ENCODE data around the gene ERO1A. TPM values are rescaled to one million over a fixed set of nuclear protein-coding genes. Genes with fewer than 3 reads are reported as not detected.

ERO1A gene
- total RNA-seq, 1 experiment from 2014 or later = 151 TPM

GRCh38 chr14:52724360-52724644, 28.9 kb upstream of the ERO1A start:
- no peak overlapping the region for H3K27ac ChIP-seq (ENCODE audit: low read length)
- TF ChIP-seq CTCF (conservative IDR thresholded peaks at IDR 0.05; ENCODE audit: low read depth, low read length) (no peak), EZH2 (IDR thresholded peaks at IDR 0.05; ENCODE audit: low read length, unreplicated experiment) (no peak), EZH2phosphoT487 (IDR thresholded peaks at IDR 0.05; ENCODE audit: borderline replicate concordance, low read length) (no peak)
- peaks cover 72% of the 10 kb centered on the region for H3K36me3 ChIP-seq (ENCODE audit: low read depth, low read length)
- no peaks in the 10 kb centered on the region; the same call in 1 of the 2 replicates for H3K4me1 ChIP-seq (ENCODE audit: insufficient read depth, low read length)
- no peaks in the 10 kb centered on the region; the same call in 1 of the 2 replicates for H4K20me1 ChIP-seq (ENCODE audit: low read length)
- DNase-seq = no peak
- H3F3A ChIP-seq (ENCODE audit: low read length, unreplicated experiment) = peaks cover 6% of the 10 kb centered on the region
- no peak overlapping the region for H2AFZ ChIP-seq (ENCODE audit: low read length)
- H3K9me3 ChIP-seq (ENCODE audit: low read length) = no peaks in the 10 kb centered on the region
- ChIA-PET CTCF (no interaction called here), POLR2A (ENCODE audit: unreplicated experiment) (interaction anchor here (0.6 kb wide), 1 partner anchor 274 kb away, joined by 4 read pairs; no protein-coding TSS in a partner anchor)
- H3K4me2 ChIP-seq (ENCODE audit: low read length) = no peak overlapping the region
- H3K79me2 ChIP-seq (ENCODE audit: low read length) = peaks cover 9% of the 10 kb centered on the region; the same call in 1 of the 2 replicates
- intact Hi-C loops (cut with micrococcal nuclease) = loop anchor here (10.0 kb wide), 1 partner anchor 50 kb away; no protein-coding TSS in a partner anchor
- no peak overlapping the region for H3K9ac ChIP-seq (ENCODE audit: low read length)
- no TSS peak for BruUV-seq (replicated peaks)
- H3K4me3 ChIP-seq (ENCODE audit: low read length) = no peak overlapping the region
- H3K9me2 ChIP-seq (replicated peaks; ENCODE audit: low read length) = no peaks in the 10 kb centered on the region
- no peaks in the 10 kb centered on the region for H3K27me3 ChIP-seq (ENCODE audit: low read length)
- no peak for ATAC-seq

GRCh38 chr14:52723514-52724359, 28.4 kb upstream of the ERO1A start:
- no peak overlapping the region for H3K27ac ChIP-seq (ENCODE audit: low read length)
- no peaks in the 10 kb centered on the region; the same call in 1 of the 2 replicates for H4K20me1 ChIP-seq (ENCODE audit: low read length)
- no peaks in the 10 kb centered on the region for H3K9me3 ChIP-seq (ENCODE audit: low read length)
- peaks cover 78% of the 10 kb centered on the region for H3K36me3 ChIP-seq (ENCODE audit: low read depth, low read length)
- H3F3A ChIP-seq (ENCODE audit: low read length, unreplicated experiment) = peaks cover 6% of the 10 kb centered on the region
- intact Hi-C loops (cut with micrococcal nuclease) = loop anchor here (10.0 kb wide), 1 partner anchor 49 kb away; no protein-coding TSS in a partner anchor
- no peak for TF ChIP-seq CTCF (conservative IDR thresholded peaks at IDR 0.05; ENCODE audit: low read depth, low read length)
- TF ChIP-seq EZH2 (IDR thresholded peaks at IDR 0.05; ENCODE audit: low read length, unreplicated experiment) = no peak
- no peak for TF ChIP-seq EZH2phosphoT487 (IDR thresholded peaks at IDR 0.05; ENCODE audit: borderline replicate concordance, low read length)
- no peak overlapping the region for H3K9ac ChIP-seq (ENCODE audit: low read length)
- no peaks in the 10 kb centered on the region for H3K27me3 ChIP-seq (ENCODE audit: low read length)
- no peaks in the 10 kb centered on the region for H3K9me2 ChIP-seq (replicated peaks; ENCODE audit: low read length)
- H2AFZ ChIP-seq (ENCODE audit: low read length) = no peak overlapping the region
- no peaks in the 10 kb centered on the region for H3K4me1 ChIP-seq (ENCODE audit: insufficient read depth, low read length)
- ChIA-PET CTCF (no interaction called here), POLR2A (ENCODE audit: unreplicated experiment) (interaction anchor here (0.6 kb wide), 1 partner anchor 18 kb away, joined by 3 read pairs; no protein-coding TSS in a partner anchor)
- H3K4me2 ChIP-seq (ENCODE audit: low read length) = no peak overlapping the region
- peaks cover 11% of the 10 kb centered on the region; the same call in 1 of the 2 replicates for H3K79me2 ChIP-seq (ENCODE audit: low read length)
- no TSS peak for BruUV-seq (replicated peaks)
- no peak overlapping the region for H3K4me3 ChIP-seq (ENCODE audit: low read length)
- DNase-seq = no peak
- ATAC-seq = no peak

GRCh38 chr14:52716155-52716554, 20.8 kb upstream of the ERO1A start:
- no peak overlapping the region for H3K4me3 ChIP-seq (ENCODE audit: low read length)
- intact Hi-C loops (cut with micrococcal nuclease) = no loop called here
- no peak overlapping the region for H3K4me2 ChIP-seq (ENCODE audit: low read length)
- DNase-seq (no peak), ATAC-seq (no peak)
- no peak overlapping the region for H2AFZ ChIP-seq (ENCODE audit: low read length)
- H4K20me1 ChIP-seq (ENCODE audit: low read length) = no peaks in the 10 kb centered on the region
- no peaks in the 10 kb centered on the region for H3K9me3 ChIP-seq (ENCODE audit: low read length)
- H3K4me1 ChIP-seq (ENCODE audit: insufficient read depth, low read length) = no peaks in the 10 kb centered on the region
- no peaks in the 10 kb centered on the region for H3K27me3 ChIP-seq (ENCODE audit: low read length)
- no TSS peak for BruUV-seq (replicated peaks)
- H3K36me3 ChIP-seq (ENCODE audit: low read depth, low read length) = peaks cover 84% of the 10 kb centered on the region
- H3K9ac ChIP-seq (ENCODE audit: low read length) = no peak overlapping the region
- peaks cover 38% of the 10 kb centered on the region for H3K79me2 ChIP-seq (ENCODE audit: low read length)
- POLR2A ChIA-PET (ENCODE audit: unreplicated experiment) = no interaction called here
- CTCF ChIA-PET = no interaction called here
- H3F3A ChIP-seq (ENCODE audit: low read length, unreplicated experiment) = peaks cover 6% of the 10 kb centered on the region
- TF ChIP-seq CTCF (conservative IDR thresholded peaks at IDR 0.05; ENCODE audit: low read depth, low read length) (no peak), EZH2 (IDR thresholded peaks at IDR 0.05; ENCODE audit: low read length, unreplicated experiment) (no peak), EZH2phosphoT487 (IDR thresholded peaks at IDR 0.05; ENCODE audit: borderline replicate concordance, low read length) (no peak)
- no peaks in the 10 kb centered on the region for H3K9me2 ChIP-seq (replicated peaks; ENCODE audit: low read length)
- no peak overlapping the region for H3K27ac ChIP-seq (ENCODE audit: low read length)

All from PC-3 (cell line).